Gastrocnemius medialis (tissue), 4 donors: ENCODE results near the gene FOXN1. TPM values are rescaled to one million over a fixed set of nuclear protein-coding genes. Genes with fewer than 3 reads are reported as not detected.

Experiments used
- ATAC-seq, 2 donors: fragments of 150-250 bp; one replicate each; pipeline ENCODE4 v1.9.1; 2016
- DNase-seq, 2 donors: peaks; one replicate each; pipeline ENCODE4 v3.0.0-alpha.2; 2019
- H3K27ac ChIP-seq, 4 donors: fragments of 200-600 bp; sonication (generic); 1 replicate in 1 of 4; 2 replicates in 3 of 4; pipeline ENCODE4 v1.5.1; 2016 to 2018; ENCODE audit warnings: mild to moderate bottlenecking in 2 of 4, moderate library complexity in 1 of 4
- H3K27me3 ChIP-seq, 3 donors: fragments of 200-600 bp; sonication (generic) in 2 of 3; 1 replicate in 1 of 3; 2 replicates in 2 of 3; pipeline versions ENCODE4 v1.5.1 to v1.6.0; 2016 to 2019; ENCODE audit warnings: mild to moderate bottlenecking in 1 of 3, moderate library complexity in 1 of 3
- H3K36me3 ChIP-seq, 2 donors: fragments of 200-600 bp; sonication (generic) in 1 of 2; one replicate each; pipeline ENCODE4 v1.5.1; 2017 to 2018
- H3K4me1 ChIP-seq, 2 donors: fragments of 200-600 bp; sonication (generic) in 1 of 2; one replicate each; pipeline ENCODE4 v1.5.1; 2016 to 2017; ENCODE audit warnings: mild to moderate bottlenecking in 2 of 2
- H3K4me3 ChIP-seq, 4 donors: fragments of 200-600 bp; sonication (generic) in 3 of 4; 1 replicate in 1 of 4; 2 replicates in 3 of 4; pipeline ENCODE4 v1.5.1; 2016 to 2019; ENCODE audit warnings: mild to moderate bottlenecking in 2 of 4
- H3K9me3 ChIP-seq, 3 donors: fragments of 200-600 bp; sonication (generic) in 2 of 3; 1 replicate in 1 of 3; 2 replicates in 2 of 3; pipeline ENCODE4 v1.5.1; 2016 to 2019
- POLR2A ChIP-seq, 2 donors: fragments of 450-650 bp; IDR thresholded peaks; one replicate each; pipeline ENCODE4 v1.6.1; 2017; ENCODE audit warnings: antibody characterized with exemption in 2 of 2, mild to moderate bottlenecking in 2 of 2, moderate library complexity in 2 of 2
- in situ Hi-C, 4 donors: fragments of 200-750 bp; cut with MboI; loops; one replicate each; pipeline versions ENCODE4 v1.15.0 to v1.8.0; 2017; ENCODE audit warnings: low sequenced_read_pairs in 4 of 4
- intact Hi-C: fragments of 100-400 bp; cut with DNase I; formaldehyde crosslinking; loops from one replicate; pipeline ENCODE4 v1.15.1; 2023; ENCODE audit warnings: low total_unique reads
- total RNA-seq, 4 donors: library from RNA; depleted of rRNA; stranded (reverse); fragments of >200 nt; gene quantifications; one replicate each; pipeline versions ENCODE4 v1.1.0 to v1.2.3, GENCODE V29; 2016
- TF ChIP-seq, protein P1 (sequence below), 5 experiments: fragments of 450-650 bp in 3 of 5; fragments of 200-600 bp in 2 of 5; sonication (generic) in 2 of 5; IDR thresholded peaks in 4 of 5; conservative IDR thresholded peaks in 1 of 5; 1 replicate in 4 of 5; 2 replicates in 1 of 5; pipeline ENCODE4 v1.5.1; 2016 to 2019; ENCODE audit warnings: antibody characterized with exemption in 5 of 5, mild to moderate bottlenecking in 3 of 5, moderate library complexity in 3 of 5

The FOXN1 gene
- total RNA-seq, 4 donors from 2014 or later = not detected

DNA sequence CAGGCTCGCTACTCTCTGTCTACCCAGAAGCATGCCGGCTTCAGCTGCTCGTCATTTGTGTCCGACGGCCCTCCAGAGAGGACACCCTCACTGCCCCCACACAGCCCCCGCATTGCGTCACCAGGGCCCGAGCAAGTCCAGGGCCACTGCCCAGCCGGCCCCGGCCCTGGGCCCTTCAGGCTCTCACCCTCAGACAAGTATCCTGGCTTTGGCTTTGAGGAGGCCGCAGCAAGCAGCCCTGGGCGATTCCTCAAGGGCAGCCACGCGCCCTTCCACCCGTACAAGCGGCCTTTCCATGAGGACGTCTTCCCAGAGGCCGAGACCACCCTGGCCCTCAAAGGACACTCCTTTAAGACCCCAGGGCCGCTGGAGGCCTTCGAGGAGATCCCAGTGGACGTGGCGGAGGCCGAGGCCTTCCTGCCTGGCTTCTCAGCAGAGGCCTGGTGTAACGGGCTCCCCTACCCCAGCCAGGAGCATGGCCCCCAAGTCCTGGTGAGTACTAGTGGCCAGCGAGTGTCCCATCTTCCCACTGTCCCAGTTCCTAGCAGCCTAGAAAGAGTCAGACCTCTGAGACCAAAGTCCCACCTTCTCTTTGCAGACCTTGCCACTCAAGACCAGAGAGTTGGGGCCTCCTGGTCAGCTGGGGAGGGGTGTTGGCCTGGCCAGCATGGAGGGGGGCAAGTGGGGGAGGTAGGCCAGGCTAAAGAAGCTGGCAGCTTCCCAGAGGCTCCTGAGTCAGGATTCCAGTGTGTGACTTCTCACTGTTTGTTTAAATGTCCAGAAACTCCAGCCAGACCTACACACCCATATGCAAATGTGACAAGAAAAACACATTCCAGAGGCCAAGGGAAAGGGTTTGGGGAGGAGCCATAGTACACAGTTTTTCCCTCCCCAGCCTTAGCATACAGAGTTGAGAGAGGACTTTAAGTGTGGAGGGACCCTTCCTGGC is 18.6 kb downstream of the FOXN1 start:
- no peak overlapping the region for H3K27ac ChIP-seq
- no peaks in the 10 kb centered on the region for H3K9me3 ChIP-seq
- no peak for ATAC-seq
- in situ Hi-C loops = loop anchor here in 1 of 4 donors (25.0 kb wide), 1 partner anchor 112 kb away; the partner anchor contains the start of gene SLC46A1
- H3K4me1 ChIP-seq = no peaks in the 10 kb centered on the region
- no peak for TF ChIP-seq POLR2A (IDR thresholded peaks at IDR 0.05)
- TF ChIP-seq, protein P1, sequence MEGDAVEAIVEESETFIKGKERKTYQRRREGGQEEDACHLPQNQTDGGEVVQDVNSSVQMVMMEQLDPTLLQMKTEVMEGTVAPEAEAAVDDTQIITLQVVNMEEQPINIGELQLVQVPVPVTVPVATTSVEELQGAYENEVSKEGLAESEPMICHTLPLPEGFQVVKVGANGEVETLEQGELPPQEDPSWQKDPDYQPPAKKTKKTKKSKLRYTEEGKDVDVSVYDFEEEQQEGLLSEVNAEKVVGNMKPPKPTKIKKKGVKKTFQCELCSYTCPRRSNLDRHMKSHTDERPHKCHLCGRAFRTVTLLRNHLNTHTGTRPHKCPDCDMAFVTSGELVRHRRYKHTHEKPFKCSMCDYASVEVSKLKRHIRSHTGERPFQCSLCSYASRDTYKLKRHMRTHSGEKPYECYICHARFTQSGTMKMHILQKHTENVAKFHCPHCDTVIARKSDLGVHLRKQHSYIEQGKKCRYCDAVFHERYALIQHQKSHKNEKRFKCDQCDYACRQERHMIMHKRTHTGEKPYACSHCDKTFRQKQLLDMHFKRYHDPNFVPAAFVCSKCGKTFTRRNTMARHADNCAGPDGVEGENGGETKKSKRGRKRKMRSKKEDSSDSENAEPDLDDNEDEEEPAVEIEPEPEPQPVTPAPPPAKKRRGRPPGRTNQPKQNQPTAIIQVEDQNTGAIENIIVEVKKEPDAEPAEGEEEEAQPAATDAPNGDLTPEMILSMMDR (IDR thresholded peaks at IDR 0.05 in 4 of 5, conservative IDR thresholded peaks at IDR 0.05 in 1 of 5) = no peak
- no peak overlapping the region for H3K4me3 ChIP-seq
- H3K27me3 ChIP-seq = no peaks in the 10 kb centered on the region
- H3K36me3 ChIP-seq = no peaks in the 10 kb centered on the region
- intact Hi-C loops = no loop called here
- DNase-seq = no peak

DNA sequence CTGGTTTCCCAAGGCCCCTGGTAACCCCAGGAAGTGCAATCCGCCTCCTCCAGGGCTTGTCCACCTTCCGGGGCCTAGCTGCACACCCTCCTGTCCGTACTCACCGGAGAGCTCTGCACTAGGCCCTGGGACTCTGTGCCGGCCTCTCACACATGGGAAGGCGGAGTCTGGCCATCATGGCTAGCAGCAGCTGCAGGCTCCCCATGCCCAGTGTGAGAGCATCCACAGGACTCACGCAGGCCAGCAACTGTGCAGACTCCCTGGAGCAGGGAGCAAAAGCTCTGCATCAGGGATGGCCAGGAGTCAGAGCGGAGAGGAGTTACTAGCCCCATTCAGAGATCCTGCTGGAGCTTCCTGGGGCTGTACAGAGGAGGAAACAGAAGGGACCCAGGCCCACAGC is 20.2 kb downstream of the FOXN1 start:
- ATAC-seq (no peak), DNase-seq (no peak)
- Histone ChIP-seq H3K4me3 (no peak overlapping the region), H3K36me3 (no peaks in the 10 kb centered on the region), H3K27me3 (no peaks in the 10 kb centered on the region), H3K4me1 (no peaks in the 10 kb centered on the region), H3K9me3 (no peaks in the 10 kb centered on the region), H3K27ac (no peak overlapping the region)
- in situ Hi-C loops = no loop called here
- intact Hi-C loops = no loop called here
- TF ChIP-seq POLR2A (IDR thresholded peaks at IDR 0.05) = no peak
- TF ChIP-seq, protein P1 (IDR thresholded peaks at IDR 0.05 in 4 of 5, conservative IDR thresholded peaks at IDR 0.05 in 1 of 5) = no peak

DNA sequence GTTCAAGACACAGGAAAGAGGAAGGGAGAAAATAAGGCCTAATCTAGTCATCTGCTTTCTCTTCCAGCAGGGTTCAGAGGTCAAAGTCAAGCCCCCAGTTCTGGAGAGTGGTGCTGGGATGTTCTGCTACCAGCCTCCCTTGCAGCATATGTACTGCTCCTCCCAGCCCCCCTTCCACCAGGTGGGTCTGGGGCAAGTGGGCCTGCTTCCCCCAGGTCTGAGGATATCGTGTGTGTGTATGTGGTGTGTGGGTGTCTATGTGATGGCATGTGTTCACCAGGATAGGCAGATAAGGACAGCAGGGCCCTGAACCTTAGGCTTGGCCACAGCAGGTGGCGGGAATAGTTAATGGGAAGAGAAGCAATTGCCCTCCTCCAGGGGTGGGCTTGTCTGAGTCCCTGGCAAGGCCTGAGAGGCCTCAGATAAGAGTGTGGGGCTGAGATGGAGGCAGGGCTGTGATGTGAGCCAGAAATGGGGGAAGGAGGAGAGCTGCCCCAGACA is 21.1 kb downstream of the FOXN1 start:
- Histone ChIP-seq H3K4me1 (no peaks in the 10 kb centered on the region), H3K36me3 (no peaks in the 10 kb centered on the region), H3K27me3 (no peaks in the 10 kb centered on the region), H3K9me3 (no peaks in the 10 kb centered on the region), H3K27ac (no peak overlapping the region), H3K4me3 (no peak overlapping the region)
- ATAC-seq = no peak
- in situ Hi-C loops = no loop called here
- TF ChIP-seq POLR2A (IDR thresholded peaks at IDR 0.05) = no peak
- DNase-seq = no peak
- intact Hi-C loops = no loop called here

- in situ Hi-C loops (no loop called here), intact Hi-C loops (no loop called here)
- DNase-seq (no peak), ATAC-seq (no peak)
- Histone ChIP-seq H3K4me3 (no peak overlapping the region), H3K36me3 (no peaks in the 10 kb centered on the region), H3K4me1 (no peaks in the 10 kb centered on the region), H3K9me3 (no peaks in the 10 kb centered on the region), H3K27ac (no peak overlapping the region), H3K27me3 (no peaks in the 10 kb centered on the region)
- TF ChIP-seq POLR2A (IDR thresholded peaks at IDR 0.05) = no peak
- TF ChIP-seq, protein P1 (IDR thresholded peaks at IDR 0.05 in 4 of 5, conservative IDR thresholded peaks at IDR 0.05 in 1 of 5) = no peak
Observed at GRCh38 chr17:28527859-28528258, 21.7 kb downstream of the FOXN1 start.

DNA sequence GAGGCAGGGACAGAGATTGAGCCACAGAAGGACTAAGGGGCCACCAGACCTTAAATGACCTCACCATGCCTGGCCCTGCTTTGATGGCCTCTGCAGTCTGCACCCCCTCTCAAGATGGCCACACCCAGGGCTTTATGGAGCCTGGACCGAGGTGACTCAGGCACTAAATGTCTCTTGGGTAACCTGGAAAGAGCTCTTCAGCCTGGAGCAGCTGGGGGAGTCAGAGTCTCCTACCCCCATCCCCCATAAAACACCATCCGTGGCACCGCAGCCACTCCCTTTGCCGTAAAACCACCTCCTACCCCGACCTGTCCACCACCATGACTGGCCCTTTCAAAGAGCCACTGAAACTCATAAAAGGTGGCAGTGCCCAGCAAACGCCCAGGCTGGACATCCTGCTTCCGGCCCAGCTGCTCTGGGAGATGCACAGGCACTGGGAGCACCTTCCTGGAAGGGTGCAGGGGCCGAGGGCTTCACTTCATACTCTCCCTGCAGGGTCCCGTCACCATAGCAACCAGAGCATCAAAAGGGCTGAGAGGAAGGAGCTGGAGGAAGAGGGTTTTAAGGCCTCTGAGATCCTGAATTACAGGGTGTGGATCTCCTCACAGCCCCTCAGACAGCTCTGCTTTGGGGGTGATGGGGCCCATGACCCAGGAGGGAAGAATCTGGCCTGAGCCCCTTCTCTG is 22.3 kb downstream of the FOXN1 start:
- in situ Hi-C loops = no loop called here
- TF ChIP-seq, protein P1 (IDR thresholded peaks at IDR 0.05 in 4 of 5, conservative IDR thresholded peaks at IDR 0.05 in 1 of 5) = no peak
- no peak for TF ChIP-seq POLR2A (IDR thresholded peaks at IDR 0.05)
- Histone ChIP-seq H3K27ac (no peak overlapping the region), H3K9me3 (no peaks in the 10 kb centered on the region), H3K4me1 (no peaks in the 10 kb centered on the region), H3K4me3 (no peak overlapping the region), H3K27me3 (no peaks in the 10 kb centered on the region), H3K36me3 (no peaks in the 10 kb centered on the region)
- intact Hi-C loops = no loop called here
- DNase-seq (no peak), ATAC-seq (no peak)
